Stimulated activated CD4-positive, alpha-beta T cell treated with anti-CD3 and anti-CD28 coated beads, Interleukin-2, amount 100 ng/mL, for 24 hours (primary cell): ENCODE measurements around the gene RPS6KA3.

Experiments used
- DNase-seq, 2 donors: peaks; one replicate each; pipeline ENCODE4 v3.0.0-alpha.2; 2020

RPS6KA3 gene

GRCh38 chrX:20266810-20267606, at the start of gene RPS6KA3:
Gene RPS6KA3 (minus strand): TSS chrX:20266909. CDS start chrX:20266632, 277 bp downstream.
- peak; percentile 87 to 88 for DNase-seq

GRCh38 chrX:20315140-20315539, 48.4 kb upstream of the RPS6KA3 start:
- DNase-seq: no peak

- no peak for DNase-seq
These were observed 47.2 kb upstream of the RPS6KA3 start for GRCh38 chrX:20313899-20314298.

- no peak for DNase-seq
These were observed 45.3 kb upstream of the RPS6KA3 start for GRCh38 chrX:20312018-20312417.

- DNase-seq: no peak
These were observed 44.8 kb upstream of the RPS6KA3 start for GRCh38 chrX:20311505-20311904.

- DNase-seq: no peak
These were observed 43.1 kb upstream of the RPS6KA3 start for GRCh38 chrX:20309806-20310205.

GRCh38 chrX:20306668-20307067, 40.0 kb upstream of the RPS6KA3 start:
- DNase-seq: no peak

GRCh38 chrX:20300822-20301221, 34.1 kb upstream of the RPS6KA3 start:
- no peak for DNase-seq

- no peak for DNase-seq
These were observed 28.2 kb upstream of the RPS6KA3 start for GRCh38 chrX:20294957-20295356.

- no peak for DNase-seq
These were observed 27.6 kb upstream of the RPS6KA3 start for GRCh38 chrX:20294284-20294683.

- DNase-seq: no peak
These were observed 18.8 kb upstream of the RPS6KA3 start for GRCh38 chrX:20285511-20285910.

GRCh38 chrX:20284992-20285391, 18.3 kb upstream of the RPS6KA3 start:
- no peak for DNase-seq

GRCh38 chrX:20284444-20284843, 17.7 kb upstream of the RPS6KA3 start:
- no peak for DNase-seq

- no peak for DNase-seq
These were observed 14.2 kb upstream of the RPS6KA3 start for GRCh38 chrX:20280938-20281337.

GRCh38 chrX:20274121-20274520, 7.4 kb upstream of the RPS6KA3 start:
- no peak for DNase-seq

GRCh38 chrX:20271730-20272129, 5.0 kb upstream of the RPS6KA3 start:
- DNase-seq: no peak

GRCh38 chrX:20271186-20271585, 4.5 kb upstream of the RPS6KA3 start:
- DNase-seq: no peak

- DNase-seq: no peak
These were observed 3.8 kb upstream of the RPS6KA3 start for GRCh38 chrX:20270562-20270890.

- no peak for DNase-seq
These were observed 3.3 kb upstream of the RPS6KA3 start for GRCh38 chrX:20269848-20270561.

- DNase-seq: peak; percentile 10 to 19
These were observed 1.4 kb upstream of the RPS6KA3 start for GRCh38 chrX:20267931-20268701.

- no peak for DNase-seq
These were observed 860 bp upstream of the RPS6KA3 start for GRCh38 chrX:20267607-20267930.

GRCh38 chrX:20265726-20266681, 705 bp downstream of the RPS6KA3 start:
- peak; percentile 29 to 35 for DNase-seq
